Eye (tissue), 1 donor: Measurements from ENCODE around the gene FCGR3A.
"Not testable (repeated sequence)": the region's sequence is repeated elsewhere in the genome, so short reads cannot be mapped to it uniquely, and the experiment has no call there.

Experiments used
- DNase-seq: peaks from one replicate; pipeline ENCODE4 v3.0.0-alpha.2; 2015

The FCGR3A gene

DNA sequence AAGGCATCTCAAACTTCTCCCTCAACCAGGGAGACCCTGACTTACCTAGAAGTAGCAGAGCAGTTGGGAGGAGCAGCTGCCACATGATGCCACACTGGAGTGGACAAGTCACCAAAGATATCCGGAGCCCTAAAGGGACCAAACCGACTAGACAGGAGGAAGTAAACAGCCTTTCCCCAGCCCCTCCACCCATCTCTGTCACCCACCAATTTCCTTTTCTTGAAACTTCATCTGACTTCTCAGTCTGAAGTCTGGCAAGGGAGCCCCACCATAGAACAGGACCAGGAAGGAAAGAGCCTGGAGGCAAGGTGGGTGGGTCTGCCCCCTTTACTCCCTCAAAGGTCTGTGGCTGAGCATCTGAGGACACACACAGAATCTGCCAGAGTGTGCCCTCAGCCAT lies at the start of gene FCGR3A:
TSS of gene FCGR3A (minus strand) at position 167 of the 400 bp plus-strand sequence. CDS start at position 85, 82 bp downstream.
- no peak for DNase-seq

DNA sequence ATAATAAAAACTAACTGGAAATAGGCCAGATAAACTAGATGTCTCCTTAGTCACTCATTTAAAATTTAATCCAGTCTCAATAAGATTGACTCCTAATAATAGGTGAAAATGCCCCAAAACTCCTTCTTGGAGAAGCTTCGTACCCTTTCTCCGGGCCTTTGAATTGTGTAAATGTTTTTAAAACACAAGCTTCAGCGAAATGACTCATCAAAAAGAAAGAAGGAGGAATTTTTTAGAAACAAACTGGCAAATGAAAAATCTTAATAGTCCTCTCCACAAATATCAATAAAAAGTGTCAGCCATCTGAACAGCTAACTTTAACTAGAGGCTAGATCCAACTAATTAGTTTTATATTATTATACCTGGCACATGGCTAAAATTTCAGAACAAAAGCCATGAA lies 47.5 kb upstream of the FCGR3A start:
- DNase-seq: not testable (repeated sequence)

DNA sequence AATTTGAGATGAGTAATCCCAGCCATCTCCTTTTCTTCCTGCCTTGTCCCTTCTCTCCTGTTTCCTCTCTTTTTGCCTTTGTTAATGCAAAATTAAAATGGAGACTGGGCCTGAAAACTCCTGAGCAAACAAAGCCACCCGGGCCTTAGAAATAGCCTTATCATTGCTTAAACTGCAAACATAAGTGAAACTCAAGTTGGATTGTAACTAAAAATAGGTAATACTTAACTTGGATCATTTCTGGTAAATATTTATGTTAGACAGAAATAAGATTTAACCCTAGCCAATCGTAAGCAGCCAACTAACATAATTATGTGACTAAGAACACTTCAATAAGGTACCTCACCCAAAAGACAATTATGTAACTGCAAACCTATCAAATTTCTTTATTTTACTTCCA lies 46.0 kb upstream of the FCGR3A start:
- DNase-seq: not testable (repeated sequence)

GRCh38 chr1:161595173-161595572 lies 45.6 kb upstream of the FCGR3A start:
- DNase-seq: not testable (repeated sequence)

DNA sequence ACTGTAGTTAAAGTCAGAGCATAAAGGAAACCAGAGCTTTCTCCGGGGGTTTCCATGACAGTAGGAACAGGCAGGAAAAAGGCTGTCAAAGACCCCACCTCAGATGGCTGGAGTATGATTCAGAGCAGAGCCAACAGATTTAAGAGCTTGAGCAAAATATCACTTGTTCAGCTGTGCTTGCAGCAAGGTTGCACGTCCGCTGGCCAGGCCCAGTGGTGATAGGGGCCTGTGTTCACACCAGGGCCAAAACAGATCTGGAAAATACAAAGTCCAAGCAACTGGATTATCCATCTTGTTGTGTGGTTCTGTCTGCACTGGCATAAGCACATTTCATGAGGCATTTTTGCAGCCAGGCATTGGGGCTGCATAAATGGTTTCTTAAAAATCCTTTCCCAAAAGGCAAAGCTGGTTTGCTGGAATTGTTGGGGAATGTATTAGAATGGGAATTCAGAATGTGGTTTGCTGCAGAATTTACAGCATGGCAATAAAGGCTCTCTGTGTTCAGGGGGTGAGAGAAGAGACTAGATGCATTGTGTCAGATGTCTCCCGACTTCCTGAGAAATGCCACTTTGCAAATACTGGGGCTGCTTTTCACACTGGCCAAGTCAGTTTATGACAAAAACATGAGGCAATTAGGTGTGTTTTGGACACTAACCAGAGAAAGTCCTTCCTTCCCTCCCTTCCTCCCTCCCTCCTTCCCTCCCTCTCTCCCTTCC lies 44.8 kb upstream of the FCGR3A start:
- not testable (repeated sequence) for DNase-seq

- DNase-seq: not testable (repeated sequence)
Observed at GRCh38 chr1:161593092-161593755, 43.6 kb upstream of the FCGR3A start.

DNA sequence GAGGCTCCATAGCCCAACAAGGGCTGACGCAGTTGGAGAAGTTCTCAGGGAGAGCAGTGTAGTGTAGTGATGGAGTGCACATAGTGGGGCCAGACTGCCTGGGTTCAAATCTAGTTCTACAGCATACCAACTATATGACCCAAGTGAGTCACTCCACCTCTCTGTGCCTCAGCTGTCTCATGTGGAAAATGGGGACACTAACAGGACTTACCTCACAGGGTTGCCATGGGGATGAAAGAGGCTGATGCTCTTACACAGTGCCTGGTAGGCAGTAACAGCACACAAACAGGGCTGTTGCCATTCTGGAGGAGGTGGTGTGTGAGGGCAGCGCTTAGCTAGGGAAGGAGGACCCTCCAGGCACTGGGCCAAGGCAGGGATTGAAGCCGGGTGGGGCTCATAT lies 43.0 kb upstream of the FCGR3A start:
- DNase-seq: not testable (repeated sequence)

GRCh38 chr1:161589920-161590319 lies 40.3 kb upstream of the FCGR3A start:
- not testable (repeated sequence) for DNase-seq

- not testable (repeated sequence) for DNase-seq
Observed at GRCh38 chr1:161589365-161589764, 39.7 kb upstream of the FCGR3A start.

DNA sequence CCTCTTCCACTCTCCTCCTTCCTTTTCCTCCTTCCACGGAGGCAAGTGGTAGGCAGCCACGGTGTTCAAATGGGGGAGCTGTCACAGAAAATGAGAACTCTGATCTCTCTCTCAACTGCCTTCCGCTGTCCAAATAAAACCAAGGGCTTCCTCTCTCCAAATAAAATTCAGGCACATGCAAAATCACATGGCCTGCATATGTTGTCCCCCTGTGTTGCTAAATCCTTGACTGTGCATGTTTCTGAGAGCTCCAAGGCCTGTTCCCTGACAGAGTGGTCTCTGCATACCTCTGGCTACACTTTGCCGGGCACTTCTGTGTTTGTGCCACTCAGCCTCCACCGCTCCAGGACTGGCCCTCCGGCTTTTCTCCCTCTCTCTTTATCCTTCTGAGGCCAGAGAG lies 39.0 kb upstream of the FCGR3A start:
- not testable (repeated sequence) for DNase-seq

- not testable (repeated sequence) for DNase-seq
Observed at GRCh38 chr1:161582882-161583281, 33.3 kb upstream of the FCGR3A start.

DNA sequence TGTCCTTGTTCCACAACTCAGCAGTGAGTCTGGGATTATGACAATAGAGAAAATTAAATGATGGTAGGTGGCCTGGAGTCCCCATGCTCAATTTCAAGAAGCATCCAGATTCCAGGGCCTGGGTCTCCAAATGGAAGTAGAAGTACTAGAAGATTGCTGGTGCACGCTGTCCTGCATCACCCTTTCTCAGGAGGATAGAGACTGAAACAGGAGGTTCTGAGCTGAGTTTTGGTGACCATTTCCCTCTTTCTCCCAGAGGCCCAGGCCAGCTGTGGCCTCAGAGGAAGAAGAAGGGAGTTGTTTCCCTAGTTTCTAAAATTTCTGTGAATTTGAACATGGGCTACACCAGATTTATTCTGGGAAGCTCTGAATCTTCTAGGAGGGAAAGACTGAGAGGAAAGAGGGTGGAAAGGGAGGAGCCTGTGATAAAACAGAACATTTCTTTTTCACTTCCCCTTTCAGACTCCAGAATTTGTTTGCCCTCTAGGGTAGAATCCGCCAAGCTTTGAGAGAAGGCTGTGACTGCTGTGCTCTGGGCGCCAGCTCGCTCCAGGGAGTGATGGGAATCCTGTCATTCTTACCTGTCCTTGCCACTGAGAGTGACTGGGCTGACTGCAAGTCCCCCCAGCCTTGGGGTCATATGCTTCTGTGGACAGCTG lies 31.4 kb upstream of the FCGR3A start:
- not testable (repeated sequence) for DNase-seq

DNA sequence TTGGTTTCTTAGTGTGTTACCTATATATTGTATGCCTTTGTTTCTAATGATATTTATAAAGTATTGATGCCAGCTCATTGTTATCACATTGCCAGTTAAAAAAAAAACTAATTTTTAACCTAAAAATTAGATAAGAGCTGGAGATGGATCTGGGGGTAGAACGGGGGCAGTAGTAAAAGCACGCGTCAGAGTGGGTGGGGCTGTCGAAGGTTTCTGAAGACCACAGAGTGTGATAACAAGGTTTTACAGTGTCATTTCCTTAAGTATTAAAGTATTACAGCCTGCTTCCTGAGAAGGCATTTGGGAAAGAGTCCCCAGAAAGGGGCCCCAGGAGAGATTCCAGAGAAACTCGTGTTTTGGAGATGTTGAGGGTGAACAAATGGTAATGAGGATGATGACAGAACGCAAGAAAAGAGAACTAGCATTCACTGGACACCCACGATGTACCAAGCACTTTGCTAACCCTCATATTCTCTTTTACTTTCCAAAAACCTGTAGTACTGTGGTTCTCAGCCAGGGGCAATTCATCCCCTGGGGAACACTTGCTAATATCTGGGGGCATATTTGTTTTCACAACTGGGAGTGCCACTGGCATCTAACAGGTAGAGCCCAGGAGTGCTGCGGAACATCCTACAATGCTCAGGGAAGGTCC lies 30.4 kb upstream of the FCGR3A start:
- DNase-seq: not testable (repeated sequence)

GRCh38 chr1:161576676-161577075 lies 27.1 kb upstream of the FCGR3A start:
- DNase-seq: not testable (repeated sequence)

- DNase-seq: not testable (repeated sequence)
Observed at GRCh38 chr1:161571703-161572102, 22.1 kb upstream of the FCGR3A start.

GRCh38 chr1:161566602-161566960 lies 17.0 kb upstream of the FCGR3A start:
- DNase-seq: not testable (repeated sequence)

GRCh38 chr1:161563522-161563921 lies 13.9 kb upstream of the FCGR3A start:
- DNase-seq: not testable (repeated sequence)

DNA sequence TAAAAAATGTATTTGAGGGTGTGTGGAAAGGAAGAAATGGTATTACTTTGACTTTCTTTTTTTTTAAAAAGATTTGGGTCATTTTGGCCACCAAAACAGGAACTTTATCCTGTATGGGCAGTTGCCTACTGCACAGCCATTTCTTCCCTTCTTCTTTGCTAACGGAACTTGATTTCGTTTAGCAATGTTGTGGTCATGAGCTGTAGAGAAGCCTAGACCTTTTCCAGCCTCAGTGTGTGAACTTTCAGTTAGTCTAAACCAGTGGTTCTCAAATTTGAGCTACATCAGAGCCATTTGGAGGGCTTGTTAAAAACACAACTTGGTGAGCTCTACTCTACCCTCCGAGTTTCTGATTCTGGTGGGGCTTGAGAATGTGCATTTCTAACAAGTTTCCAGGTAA lies 12.8 kb upstream of the FCGR3A start:
- DNase-seq: not testable (repeated sequence)

DNA sequence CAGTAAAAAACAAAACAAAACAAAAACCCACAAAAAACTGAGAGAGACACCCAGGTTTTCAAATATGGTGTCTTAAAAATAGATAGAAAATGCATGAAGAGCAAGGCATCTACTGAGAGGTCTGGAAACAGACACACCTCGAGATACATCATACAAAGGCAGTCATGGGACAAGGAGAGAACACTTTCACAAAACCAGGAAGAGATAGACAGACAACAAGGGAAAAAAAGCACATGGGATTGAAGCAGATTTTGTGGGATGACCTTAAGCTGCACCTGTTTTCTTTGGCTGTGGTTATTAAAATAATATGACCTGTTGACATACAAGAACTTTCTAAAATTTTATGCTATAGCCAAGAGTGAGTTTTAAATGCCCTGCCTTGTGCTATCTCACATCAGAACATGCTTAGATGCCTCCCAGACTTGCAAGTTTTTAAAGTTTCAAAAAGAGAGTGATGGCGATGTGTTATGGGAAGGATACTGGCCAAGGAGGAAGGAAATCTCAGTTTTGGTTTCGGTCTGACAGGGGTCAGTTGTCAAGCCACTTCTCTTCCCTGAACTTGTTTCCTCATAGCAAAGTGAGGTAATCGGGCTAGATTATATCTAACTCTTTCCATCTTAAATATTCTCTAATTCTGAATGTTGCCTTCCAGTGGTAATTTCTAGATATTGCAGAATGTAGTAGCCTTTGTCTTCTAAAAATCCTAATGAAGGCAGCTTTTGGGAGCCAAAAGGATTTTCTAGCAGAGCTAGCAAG lies 11.5 kb upstream of the FCGR3A start:
- not testable (repeated sequence) for DNase-seq

DNA sequence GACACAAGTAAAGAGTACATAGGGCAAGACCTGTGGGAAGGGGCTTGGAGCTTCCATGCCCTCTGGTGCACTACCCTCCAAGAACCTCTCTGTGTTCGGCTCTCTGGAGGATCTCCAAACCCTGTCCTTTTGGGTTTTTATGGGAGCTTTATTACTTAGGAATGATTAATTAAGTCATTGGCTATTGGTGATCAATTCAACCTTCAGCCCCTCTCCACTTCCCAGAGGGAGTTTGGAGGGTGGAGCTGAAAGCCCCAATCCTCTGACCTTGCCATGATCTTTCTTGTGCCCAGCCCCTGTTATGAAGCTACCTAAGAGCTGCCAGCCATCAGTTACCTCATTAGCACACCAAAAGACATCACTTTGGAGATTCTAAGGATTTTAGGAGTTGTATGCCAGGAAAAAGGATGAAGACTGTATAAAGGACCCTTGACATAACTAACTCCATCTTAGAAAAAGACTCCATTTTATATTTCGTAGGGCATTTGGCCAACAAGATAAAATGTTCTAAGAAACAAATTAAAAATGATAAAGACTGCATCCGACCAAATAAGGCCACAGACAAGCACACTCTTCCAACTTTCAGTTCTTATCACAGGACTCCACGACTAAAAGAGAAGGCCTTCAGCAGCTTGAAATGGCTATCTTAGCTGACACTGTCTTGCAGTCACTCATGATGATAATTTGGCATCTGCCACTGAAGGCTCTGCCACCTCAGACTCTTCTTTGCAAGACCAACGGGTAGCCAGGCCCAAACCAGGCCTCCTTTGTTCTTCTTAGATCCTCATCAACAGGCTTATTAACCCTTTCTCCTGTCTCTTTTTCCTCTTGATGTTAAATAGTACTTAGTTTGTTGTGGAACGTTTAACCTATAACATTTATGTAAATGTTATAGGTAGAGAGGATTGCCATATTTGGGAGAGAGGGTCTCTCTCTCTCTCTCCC lies 8.2 kb upstream of the FCGR3A start:
- DNase-seq: not testable (repeated sequence)

DNA sequence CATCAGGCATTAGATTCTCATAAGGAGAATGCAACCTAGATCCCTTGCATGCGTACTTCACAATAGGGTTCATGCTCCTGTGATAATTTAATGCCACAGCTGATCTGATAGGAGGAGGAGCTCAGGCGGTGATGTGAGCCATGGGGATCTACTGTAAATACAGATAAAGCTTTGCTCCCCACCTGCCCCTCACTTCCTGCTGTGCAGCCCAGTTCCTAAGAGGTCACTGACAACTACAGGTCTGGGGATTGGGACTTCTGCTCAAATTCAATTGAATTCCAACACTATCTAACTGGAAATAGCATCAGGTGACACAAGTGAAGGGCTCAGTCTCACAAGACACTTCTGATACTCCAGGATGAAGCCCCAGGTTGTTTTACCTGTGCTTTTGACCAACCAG lies 7.4 kb upstream of the FCGR3A start:
- DNase-seq: not testable (repeated sequence)
